ENCODE data around the gene TRAF4.

- TF ChIP-seq, protein P1, sequence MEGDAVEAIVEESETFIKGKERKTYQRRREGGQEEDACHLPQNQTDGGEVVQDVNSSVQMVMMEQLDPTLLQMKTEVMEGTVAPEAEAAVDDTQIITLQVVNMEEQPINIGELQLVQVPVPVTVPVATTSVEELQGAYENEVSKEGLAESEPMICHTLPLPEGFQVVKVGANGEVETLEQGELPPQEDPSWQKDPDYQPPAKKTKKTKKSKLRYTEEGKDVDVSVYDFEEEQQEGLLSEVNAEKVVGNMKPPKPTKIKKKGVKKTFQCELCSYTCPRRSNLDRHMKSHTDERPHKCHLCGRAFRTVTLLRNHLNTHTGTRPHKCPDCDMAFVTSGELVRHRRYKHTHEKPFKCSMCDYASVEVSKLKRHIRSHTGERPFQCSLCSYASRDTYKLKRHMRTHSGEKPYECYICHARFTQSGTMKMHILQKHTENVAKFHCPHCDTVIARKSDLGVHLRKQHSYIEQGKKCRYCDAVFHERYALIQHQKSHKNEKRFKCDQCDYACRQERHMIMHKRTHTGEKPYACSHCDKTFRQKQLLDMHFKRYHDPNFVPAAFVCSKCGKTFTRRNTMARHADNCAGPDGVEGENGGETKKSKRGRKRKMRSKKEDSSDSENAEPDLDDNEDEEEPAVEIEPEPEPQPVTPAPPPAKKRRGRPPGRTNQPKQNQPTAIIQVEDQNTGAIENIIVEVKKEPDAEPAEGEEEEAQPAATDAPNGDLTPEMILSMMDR (IDR thresholded peaks at IDR 0.05; ENCODE audit: insufficient read depth, low read depth, low read length) = no peak
- no peak for TF ChIP-seq EZH2 (IDR thresholded peaks at IDR 0.05; ENCODE audit: insufficient read depth, low read length)
These were observed 45.4 kb upstream of the TRAF4 start for GRCh38 chr17:28698253-28698941.
